Gastroesophageal sphincter (tissue), 3 donors: Measurements from ENCODE around the gene COX10.

ENCODE experiments used
- CTCF ChIP-seq, 4 experiments: fragments of 200-600 bp in 2 of 4; fragments of 450-650 bp in 2 of 4; sonication (generic) in 1 of 4; IDR thresholded peaks; one replicate each; pipeline ENCODE4 v1.5.1; 2017 to 2019; ENCODE audit warnings: antibody characterized with exemption in 4 of 4, mild to moderate bottlenecking in 2 of 4, moderate library complexity in 2 of 4
- POLR2A ChIP-seq, 2 donors: fragments of 450-650 bp; IDR thresholded peaks; one replicate each; pipeline ENCODE4 v1.6.1; 2017; ENCODE audit warnings: antibody characterized with exemption in 2 of 2, mild to moderate bottlenecking in 2 of 2, moderate library complexity in 1 of 2

GRCh38 chr17:14204546-14204945 lies 135.2 kb downstream of the COX10 start:
- no peak for TF ChIP-seq CTCF (IDR thresholded peaks at IDR 0.05)
- TF ChIP-seq POLR2A (IDR thresholded peaks at IDR 0.05) = no peak
